ENCODE data around the gene KCTD18. TPM values are rescaled to one million over a fixed set of nuclear protein-coding genes. Genes with fewer than 3 reads are reported as not detected.

KCTD18 gene
- total and polyA plus RNA-seq, 10 of the 15 experiments (the other 5 are each of a cell fraction or from before 2014, with no cell fraction given), result 1.4 to 16.9 (median 12.5) TPM

DNA sequence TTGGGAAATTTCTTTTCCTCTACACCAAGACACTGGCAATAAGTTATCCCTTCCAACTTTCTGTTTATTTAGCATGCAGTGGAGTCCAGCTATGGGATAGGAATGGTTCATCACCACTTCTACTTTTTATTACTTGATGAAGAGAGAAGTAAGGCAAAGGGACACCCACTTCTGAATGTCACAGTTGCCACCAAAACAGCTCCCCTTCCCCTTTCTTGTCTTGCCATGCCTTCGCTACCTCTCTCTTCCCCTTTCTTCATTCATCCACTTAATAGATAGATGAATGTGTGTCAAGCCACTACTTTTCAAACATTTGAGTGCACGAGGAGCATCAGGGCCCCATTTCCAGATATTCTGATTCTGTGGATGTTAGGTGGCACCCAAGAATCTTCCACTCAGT, 59.6 kb downstream of the KCTD18 start:
- Histone ChIP-seq H3K4me3 (no peak overlapping the region), H3K4me2 (ENCODE audit: control insufficient read depth, insufficient read depth) (no peak overlapping the region), H3K9me3 (replicated peaks; ENCODE audit: control insufficient read depth, insufficient read depth, low read length) (no peaks in the 10 kb centered on the region), H2AFZ (ENCODE audit: control insufficient read depth, low read depth, low read length) (no peak overlapping the region), H3K4me1 (ENCODE audit: control insufficient read depth, insufficient read depth, low read length) (peaks cover 9% of the 10 kb centered on the region), H3K36me3 (ENCODE audit: control insufficient read depth in 2 of 2, insufficient read depth in 2 of 2, low read length in 1 of 2) (no peaks in the 10 kb centered on the region; a peak in 1 of 4 replicates), H4K20me1 (ENCODE audit: control insufficient read depth, insufficient read depth) (no peaks in the 10 kb centered on the region), H3K79me2 (ENCODE audit: control insufficient read depth, insufficient read depth, low read length) (no peaks in the 10 kb centered on the region), H3K9ac (ENCODE audit: control insufficient read depth, insufficient read depth, low read length) (no peak overlapping the region), H3K27me3 (replicated peaks in 1 of 2; ENCODE audit: control insufficient read depth in 2 of 2, insufficient read depth in 2 of 2, low read length in 1 of 2) (no peaks in the 10 kb centered on the region), H3K27ac (ENCODE audit: control insufficient read depth, insufficient read depth) (no peak overlapping the region)
- WGBS (ENCODE audit: insufficient coverage, insufficient replicate concordance, low lambda C conversion rate, missing lambda C conversion rate), result 53% methylated on average over 2 of the region's 2 CpGs
- no peak for DNase-seq (ENCODE audit: low read depth, low spot score)
- ChIA-PET SMC1A (ENCODE audit: uncharacterized antibody, unreplicated experiment) (interaction anchor here (0.7 to 2.0 kb wide), 6 partner anchors 20 to 79 kb away, joined by 3 to 5 read pairs (median 3); no protein-coding TSS in a partner anchor), CTCF (interaction anchor here (1.1 to 7.2 kb wide), 3 partner anchors 17 to 32 kb away, joined by 3 to 68 read pairs (median 20); no protein-coding TSS in a partner anchor), POLR2A (no interaction called here), RAD21 (ENCODE audit: unreplicated experiment) (interaction anchor here (1.2 to 2.3 kb wide), 3 partner anchors 17 to 32 kb away, joined by 4 to 13 read pairs (median 12); no protein-coding TSS in a partner anchor)
- intact Hi-C loops (cut with micrococcal nuclease; ENCODE audit: unreplicated experiment) (no loop called here), in situ Hi-C loops (cut with MboI) (no loop called here)
- TF ChIP-seq SPI1 (IDR thresholded peaks at IDR 0.05; ENCODE audit: borderline replicate concordance, insufficient read depth, low read depth, low read length) (0 out of 2 replicates have a peak, but pooled peaks have one; percentile 9), ZBTB40 (IDR thresholded peaks at IDR 0.05; ENCODE audit: borderline replicate concordance) (no peak)
- ATAC-seq, result no peak
- BruUV-seq (replicated peaks), result no TSS peak
- no peak for FAIRE-seq
